Measurements from ENCODE around the gene CRK. TPM values are rescaled to one million over a fixed set of nuclear protein-coding genes. Genes with fewer than 3 reads are reported as not detected.
"Not testable (repeated sequence)": the region's sequence is repeated elsewhere in the genome, so short reads cannot be mapped to it uniquely, and the experiment has no call there.

Gene CRK
- total RNA-seq, 1 donor from 2014 or later, result 84.9 TPM

DNA sequence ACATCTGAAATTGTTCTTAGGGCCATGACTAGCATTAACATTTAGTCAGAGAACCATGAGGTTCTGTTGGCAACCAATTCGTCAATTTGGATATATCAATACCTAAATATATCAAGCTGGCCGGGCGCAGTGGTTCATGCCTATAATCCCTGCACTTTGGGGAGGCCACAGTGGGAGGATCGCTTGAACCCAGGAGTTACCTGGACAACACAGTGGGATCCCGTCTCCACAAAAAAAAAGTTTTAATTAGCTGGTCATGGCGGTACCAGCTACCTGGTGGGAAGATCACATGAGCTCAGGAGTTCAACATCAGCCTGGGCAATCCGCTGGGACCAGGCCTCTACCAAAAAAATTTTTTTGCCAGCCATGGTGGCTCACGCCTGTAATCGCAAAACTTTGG, 64.5 kb downstream of the CRK start:
- TF ChIP-seq, protein P1, sequence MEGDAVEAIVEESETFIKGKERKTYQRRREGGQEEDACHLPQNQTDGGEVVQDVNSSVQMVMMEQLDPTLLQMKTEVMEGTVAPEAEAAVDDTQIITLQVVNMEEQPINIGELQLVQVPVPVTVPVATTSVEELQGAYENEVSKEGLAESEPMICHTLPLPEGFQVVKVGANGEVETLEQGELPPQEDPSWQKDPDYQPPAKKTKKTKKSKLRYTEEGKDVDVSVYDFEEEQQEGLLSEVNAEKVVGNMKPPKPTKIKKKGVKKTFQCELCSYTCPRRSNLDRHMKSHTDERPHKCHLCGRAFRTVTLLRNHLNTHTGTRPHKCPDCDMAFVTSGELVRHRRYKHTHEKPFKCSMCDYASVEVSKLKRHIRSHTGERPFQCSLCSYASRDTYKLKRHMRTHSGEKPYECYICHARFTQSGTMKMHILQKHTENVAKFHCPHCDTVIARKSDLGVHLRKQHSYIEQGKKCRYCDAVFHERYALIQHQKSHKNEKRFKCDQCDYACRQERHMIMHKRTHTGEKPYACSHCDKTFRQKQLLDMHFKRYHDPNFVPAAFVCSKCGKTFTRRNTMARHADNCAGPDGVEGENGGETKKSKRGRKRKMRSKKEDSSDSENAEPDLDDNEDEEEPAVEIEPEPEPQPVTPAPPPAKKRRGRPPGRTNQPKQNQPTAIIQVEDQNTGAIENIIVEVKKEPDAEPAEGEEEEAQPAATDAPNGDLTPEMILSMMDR (IDR thresholded peaks at IDR 0.05; ENCODE audit: insufficient read depth, low read length, poor library complexity, severe bottlenecking), result no peak
- Histone ChIP-seq H3K27me3 (ENCODE audit: control insufficient read depth, insufficient read depth, low read length) (no peaks in the 10 kb centered on the region), H3K4me3 (ENCODE audit: low read depth, low read length) (no peak overlapping the region), H3K36me3 (ENCODE audit: control insufficient read depth, insufficient read depth, low read length) (no peaks in the 10 kb centered on the region)
- DNase-seq (ENCODE audit: low read depth), result no peak

DNA sequence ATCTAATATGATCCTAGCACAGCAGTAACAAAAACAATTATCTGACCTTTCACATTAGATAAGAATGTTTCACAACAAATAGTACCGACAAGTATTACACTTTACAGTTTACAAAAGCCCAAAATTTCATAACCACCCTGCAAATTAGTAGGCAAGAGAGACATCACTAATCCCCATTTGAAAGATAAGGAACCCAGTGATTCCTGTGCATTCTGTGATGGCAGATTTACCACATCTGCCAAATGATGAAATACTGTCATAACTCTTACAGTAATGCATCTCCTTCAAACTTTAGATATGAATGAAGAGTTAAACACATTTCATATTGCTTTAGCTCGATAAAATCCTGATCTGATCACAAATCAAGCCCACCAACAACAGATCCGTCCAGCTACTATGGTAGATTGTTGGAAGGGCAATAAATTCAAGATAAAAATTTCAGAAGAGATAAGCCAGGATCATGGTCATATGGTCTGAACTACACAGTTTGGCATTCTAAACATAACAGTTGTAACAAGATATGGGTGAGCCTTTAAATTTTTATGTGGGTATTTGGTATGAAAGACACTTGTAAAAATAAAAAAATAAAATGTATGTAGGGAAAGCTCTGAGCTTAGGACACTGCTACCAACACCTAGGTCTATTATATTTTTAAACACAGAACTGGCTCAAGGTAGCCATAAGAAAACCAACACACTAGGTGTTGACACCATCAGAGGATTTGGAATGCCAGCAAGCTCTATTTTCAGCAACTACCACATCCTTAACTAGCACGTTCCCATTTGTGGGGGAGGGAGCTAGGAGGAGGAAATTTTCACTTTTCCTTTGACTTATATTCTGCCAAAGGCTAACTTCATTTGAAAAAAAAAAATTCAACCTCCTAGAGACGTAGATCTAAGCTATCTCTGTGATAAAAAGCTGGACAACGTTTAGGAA, 65.3 kb downstream of the CRK start:
- TF ChIP-seq, protein P1 (IDR thresholded peaks at IDR 0.05; ENCODE audit: insufficient read depth, low read length, poor library complexity, severe bottlenecking), result no peak
- Histone ChIP-seq H3K27me3 (ENCODE audit: control insufficient read depth, insufficient read depth, low read length) (no peaks in the 10 kb centered on the region), H3K4me3 (ENCODE audit: low read depth, low read length) (no peak overlapping the region), H3K36me3 (ENCODE audit: control insufficient read depth, insufficient read depth, low read length) (no peaks in the 10 kb centered on the region)
- DNase-seq (ENCODE audit: low read depth), result no peak

DNA sequence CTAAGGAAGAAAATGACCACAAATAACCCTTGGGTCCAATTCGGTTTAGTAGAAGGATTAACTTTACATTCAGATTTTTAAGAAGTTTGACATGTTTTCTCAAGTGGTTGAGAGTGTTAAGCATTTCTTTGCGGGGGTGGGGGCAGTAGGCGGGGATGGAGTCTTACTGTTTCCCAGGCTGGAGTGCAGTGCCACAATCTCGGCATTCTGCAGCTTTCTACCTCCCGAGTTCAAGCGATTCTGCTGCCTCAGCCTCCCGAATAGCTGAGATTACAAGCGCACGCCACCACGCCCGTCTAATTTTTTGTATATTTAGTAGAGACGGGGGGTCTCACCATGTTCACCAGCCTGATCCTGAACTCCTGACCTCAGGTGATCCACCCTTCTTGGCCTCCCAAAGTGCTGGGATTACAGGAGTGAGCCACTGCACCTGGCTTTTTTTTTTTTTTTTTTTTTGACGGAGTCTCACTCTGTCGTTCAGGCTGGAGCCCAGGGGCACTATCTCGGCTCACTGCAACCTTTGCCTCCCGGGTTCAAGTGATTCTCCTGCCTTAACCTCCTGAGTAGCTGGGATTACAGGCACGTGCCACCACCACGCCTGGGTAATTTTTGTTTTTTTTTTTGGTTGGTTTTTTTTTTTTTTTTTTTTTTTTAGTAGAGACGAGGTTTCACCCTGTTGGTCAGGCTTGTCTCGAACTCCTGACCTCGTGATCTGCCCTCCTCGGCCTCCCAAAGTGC, 68.4 kb downstream of the CRK start:
- H3K36me3 ChIP-seq (ENCODE audit: control insufficient read depth, insufficient read depth, low read length); DNase-seq (ENCODE audit: low read depth); H3K4me3 ChIP-seq (ENCODE audit: low read depth, low read length); H3K27me3 ChIP-seq (ENCODE audit: control insufficient read depth, insufficient read depth, low read length): not testable (repeated sequence)

DNA sequence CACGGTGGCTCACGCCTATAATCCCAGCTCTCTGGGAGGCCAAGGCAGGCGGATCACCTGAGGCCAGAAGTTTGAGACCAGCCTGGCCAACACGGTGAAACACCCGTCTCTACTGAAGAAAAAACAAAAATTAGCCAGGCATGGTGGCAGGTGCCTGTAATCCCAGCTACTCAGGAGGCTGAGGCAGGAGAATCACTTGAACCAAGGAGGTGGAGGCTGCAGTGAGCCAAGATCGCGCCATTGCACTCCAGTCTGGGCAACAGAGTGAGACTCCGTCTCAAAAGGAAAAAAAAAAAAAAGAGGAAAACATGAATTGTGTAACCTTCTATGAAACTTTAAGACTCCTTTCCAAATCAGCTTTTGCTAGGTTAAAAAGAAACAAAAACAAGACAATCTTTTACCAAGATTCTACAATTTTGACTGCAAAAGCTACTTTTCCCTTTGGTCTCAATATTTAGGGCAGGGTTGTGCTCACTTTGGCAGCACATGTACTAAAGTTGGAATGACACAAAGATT, 69.3 kb downstream of the CRK start:
- H3K27me3 ChIP-seq (ENCODE audit: control insufficient read depth, insufficient read depth, low read length); H3K4me3 ChIP-seq (ENCODE audit: low read depth, low read length); H3K36me3 ChIP-seq (ENCODE audit: control insufficient read depth, insufficient read depth, low read length); DNase-seq (ENCODE audit: low read depth): not testable (repeated sequence)

DNA sequence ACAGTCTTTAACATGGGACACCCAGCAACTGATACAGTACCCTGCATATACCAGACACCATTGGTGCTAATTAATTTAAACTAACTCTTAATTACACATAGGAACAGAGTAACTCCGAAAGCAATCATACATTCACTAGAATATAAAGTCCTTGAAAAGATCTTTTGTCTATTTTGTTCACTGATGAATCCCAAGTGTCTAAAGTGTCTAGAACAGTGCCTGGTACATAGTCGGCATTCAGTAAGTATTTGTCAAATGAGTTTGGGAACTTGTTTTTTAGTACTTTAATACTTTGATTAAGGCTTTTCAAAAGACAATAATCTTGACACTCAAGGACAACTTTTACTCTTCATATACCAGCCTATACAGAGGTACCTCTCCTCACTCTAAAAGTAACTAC, 69.8 kb downstream of the CRK start:
- Histone ChIP-seq H3K36me3 (ENCODE audit: control insufficient read depth, insufficient read depth, low read length) (no peaks in the 10 kb centered on the region), H3K4me3 (ENCODE audit: low read depth, low read length) (no peak overlapping the region), H3K27me3 (ENCODE audit: control insufficient read depth, insufficient read depth, low read length) (no peaks in the 10 kb centered on the region)
- TF ChIP-seq, protein P1 (IDR thresholded peaks at IDR 0.05; ENCODE audit: insufficient read depth, low read length, poor library complexity, severe bottlenecking), result no peak
- no peak for DNase-seq (ENCODE audit: low read depth)

DNA sequence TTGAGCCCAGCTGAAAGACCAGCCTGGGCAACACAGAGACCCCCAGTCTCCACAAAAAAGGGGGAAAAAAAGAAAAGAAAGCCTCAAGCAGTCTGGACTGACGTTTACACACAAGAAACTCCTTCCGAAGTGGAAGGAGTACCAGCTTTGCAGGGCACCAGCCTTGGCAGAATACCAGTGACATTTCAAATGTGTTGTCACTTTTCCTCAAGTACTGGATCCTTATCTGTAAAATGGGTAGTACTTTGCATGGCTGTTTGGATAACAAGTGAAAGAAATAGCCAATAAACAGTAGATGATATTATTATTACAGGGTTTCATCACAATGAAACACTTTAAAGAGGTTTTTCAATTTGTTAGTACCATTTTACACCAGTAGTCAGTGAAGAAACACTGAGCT, 70.2 kb downstream of the CRK start:
- DNase-seq (ENCODE audit: low read depth), result no peak
- TF ChIP-seq, protein P1 (IDR thresholded peaks at IDR 0.05; ENCODE audit: insufficient read depth, low read length, poor library complexity, severe bottlenecking), result no peak
- Histone ChIP-seq H3K4me3 (ENCODE audit: low read depth, low read length) (no peak overlapping the region), H3K36me3 (ENCODE audit: control insufficient read depth, insufficient read depth, low read length) (no peaks in the 10 kb centered on the region), H3K27me3 (ENCODE audit: control insufficient read depth, insufficient read depth, low read length) (no peaks in the 10 kb centered on the region)

All from kidney epithelial cell (primary cell).